Skin of body (tissue), 3 donors: Measurements from ENCODE around the gene REL. TPM values are rescaled to one million over a fixed set of nuclear protein-coding genes. Genes with fewer than 3 reads are reported as not detected.

ENCODE experiments used
- DNase-seq: peaks from one replicate; lab custom pipeline; 2025; lab: John Stamatoyannopoulos, UW
- small RNA-seq: library from RNA; depleted of rRNA; stranded (forward); fragments of <200 nt; gene quantifications from one replicate; pipeline ENCODE3, GENCODE V24; 2014; ENCODE audit warnings: low replicate concordance
- total RNA-seq: library from RNA; depleted of rRNA; stranded (reverse); fragments of >200 nt; gene quantifications from one replicate; pipeline ENCODE4 v1.2.3, GENCODE V29; 2014

The REL gene
- total RNA-seq, 1 donor from 2014 or later: 28.7 TPM

- DNase-seq: no peak
Measured at GRCh38 chr2:60964651-60965498, 83.5 kb downstream of the REL start.

- DNase-seq: no peak
Measured at GRCh38 chr2:60965499-60965785, 84.1 kb downstream of the REL start.

- no peak for DNase-seq
Measured at GRCh38 chr2:60966507-60967405, 85.4 kb downstream of the REL start.

- DNase-seq: no peak
Measured at GRCh38 chr2:60972889-60973656, 91.7 kb downstream of the REL start.

GRCh38 chr2:60973705-60974104, 92.3 kb downstream of the REL start:
- DNase-seq: no peak

- no peak for DNase-seq
Measured at GRCh38 chr2:60974652-60975051, 93.3 kb downstream of the REL start.

Small RNAs within 50 kb of the gene (small RNA-seq; reads per million reads assigned to genes)
- gene RN7SL632P: not detected
- not detected for gene RNU4-51P

Other genes starting within 250 kb of the REL start
- gene PAPOLG, start 125.3 kb upstream of the REL start, total RNA-seq: 19.0 TPM
- gene PEX13, start 136.1 kb downstream of the REL start, total RNA-seq: 35.2 TPM
- gene PUS10, start 136.7 kb downstream of the REL start, total RNA-seq: 5.6 TPM
- gene SANBR, start 184.3 kb downstream of the REL start, total RNA-seq: 15.6 TPM